ENCODE results near the gene PREP.
"Not testable (repeated sequence)": the region's sequence is repeated elsewhere in the genome, so short reads cannot be mapped to it uniquely, and the experiment has no call there.

PREP gene

GRCh38 chr6:105259913-105260889 lies 142.7 kb downstream of the PREP start:
- no peak for DNase-seq

GRCh38 chr6:105258816-105259215 lies 144.1 kb downstream of the PREP start:
- DNase-seq: no peak

- DNase-seq: no peak
Measured at GRCh38 chr6:105257340-105257739, 145.5 kb downstream of the PREP start.

- DNase-seq: no peak
Measured at GRCh38 chr6:105256619-105257018, 146.3 kb downstream of the PREP start.

GRCh38 chr6:105253787-105254186 lies 149.1 kb downstream of the PREP start:
- DNase-seq: no peak

GRCh38 chr6:105251689-105252088 lies 151.2 kb downstream of the PREP start:
- no peak for DNase-seq

- DNase-seq: no peak
Measured at GRCh38 chr6:105250533-105250932, 152.3 kb downstream of the PREP start.

GRCh38 chr6:105243487-105243886 lies 159.4 kb downstream of the PREP start:
- no peak for DNase-seq

GRCh38 chr6:105235155-105235554 lies 167.7 kb downstream of the PREP start:
- no peak for DNase-seq

GRCh38 chr6:105231771-105232170 lies 171.1 kb downstream of the PREP start:
- DNase-seq: not testable (repeated sequence)
